ENCODE measurements around the gene POLR1D.

POLR1D gene

DNA sequence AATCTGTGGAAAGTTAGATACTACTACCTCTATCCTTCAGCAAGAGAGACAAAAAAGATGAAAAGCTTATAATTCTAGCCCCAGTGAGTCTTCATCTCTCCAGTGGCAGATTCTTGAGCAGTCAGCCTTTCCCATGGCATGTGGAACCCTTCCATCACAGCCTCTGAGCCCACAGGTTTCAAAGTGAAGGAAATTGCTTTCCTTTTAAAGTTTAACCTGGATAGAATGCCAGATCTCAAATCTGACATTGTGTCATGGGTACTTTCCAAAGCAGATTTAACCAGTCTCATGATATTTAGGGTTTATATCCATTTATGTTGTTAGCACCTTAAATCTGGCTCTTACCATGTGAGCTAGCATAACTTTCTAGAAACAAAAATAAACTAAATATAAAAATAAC, 39.3 kb downstream of the POLR1D start:
- no peaks in the 10 kb centered on the region for H3K9me3 ChIP-seq (ENCODE audit: control insufficient read depth, insufficient read depth, low read length)
- no peaks in the 10 kb centered on the region for H3K4me1 ChIP-seq (ENCODE audit: insufficient read depth, low read length)
- no peaks in the 10 kb centered on the region for H3K36me3 ChIP-seq (ENCODE audit: insufficient read depth, low read length)
- H3K9ac ChIP-seq (ENCODE audit: low read depth, low read length) = no peak overlapping the region

DNA sequence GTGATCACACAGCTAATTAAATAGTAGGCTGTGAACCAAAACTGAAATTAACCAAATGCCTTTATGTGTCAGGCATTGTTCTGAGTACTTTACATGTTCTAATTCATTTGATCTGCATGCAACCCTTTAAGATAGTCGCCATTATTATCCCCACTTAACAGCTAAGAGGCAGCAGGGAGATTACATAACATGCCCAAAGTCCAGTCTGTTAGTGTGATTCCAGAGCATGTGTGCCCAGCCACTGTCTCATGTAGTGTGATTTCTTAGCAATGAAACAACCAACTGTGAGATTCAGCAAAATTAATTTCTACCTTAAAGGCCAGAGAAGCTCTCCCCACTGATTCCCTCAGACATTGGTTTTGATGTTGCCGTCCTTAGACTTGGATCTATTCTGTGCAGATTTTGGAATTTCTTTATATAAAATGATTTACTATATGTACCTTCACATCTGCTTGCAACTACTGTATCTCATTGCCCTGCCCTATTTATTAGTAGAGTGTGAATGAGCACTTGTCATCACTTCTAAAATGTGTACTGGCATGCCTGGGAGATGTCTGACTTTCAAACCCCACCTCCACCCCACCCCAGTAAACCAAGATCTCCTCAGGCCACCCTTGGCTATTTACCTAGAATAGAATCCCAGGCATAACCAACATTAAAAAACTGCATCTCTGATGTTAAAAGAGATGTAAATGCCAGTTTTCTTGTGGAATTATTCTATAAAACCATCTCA, 41.2 kb downstream of the POLR1D start:
- no peak overlapping the region for H3K9ac ChIP-seq (ENCODE audit: low read depth, low read length)
- H3K36me3 ChIP-seq (ENCODE audit: insufficient read depth, low read length) = no peaks in the 10 kb centered on the region; the same call in 1 of the 2 replicates
- H3K9me3 ChIP-seq (ENCODE audit: control insufficient read depth, insufficient read depth, low read length) = no peaks in the 10 kb centered on the region
- H3K4me1 ChIP-seq (ENCODE audit: insufficient read depth, low read length) = no peaks in the 10 kb centered on the region

DNA sequence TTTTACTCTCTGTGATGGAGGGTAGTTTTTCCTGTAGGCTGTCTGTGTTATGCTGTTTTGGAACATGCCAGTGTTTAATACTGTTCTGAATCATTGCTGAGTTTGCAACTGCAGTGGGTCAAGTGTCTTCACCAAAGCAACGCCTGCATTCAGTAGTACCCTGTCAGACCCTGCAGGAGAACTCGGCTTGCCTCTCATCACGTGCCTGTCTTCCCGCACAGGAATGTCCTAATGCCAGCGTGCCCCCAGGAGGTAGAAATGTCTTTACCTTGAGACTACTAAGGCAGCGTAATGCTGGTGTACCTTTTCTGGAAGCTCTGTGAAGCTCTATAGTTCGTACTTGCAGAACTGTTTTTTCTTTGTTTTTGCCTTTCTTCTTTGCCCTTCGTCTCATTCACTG, 42.3 kb downstream of the POLR1D start:
- H3K36me3 ChIP-seq (ENCODE audit: insufficient read depth, low read length) = no peaks in the 10 kb centered on the region; the same call in 1 of the 2 replicates
- no peaks in the 10 kb centered on the region for H3K9me3 ChIP-seq (ENCODE audit: control insufficient read depth, insufficient read depth, low read length)
- H3K9ac ChIP-seq (ENCODE audit: low read depth, low read length) = no peak overlapping the region
- no peaks in the 10 kb centered on the region for H3K4me1 ChIP-seq (ENCODE audit: insufficient read depth, low read length)

DNA sequence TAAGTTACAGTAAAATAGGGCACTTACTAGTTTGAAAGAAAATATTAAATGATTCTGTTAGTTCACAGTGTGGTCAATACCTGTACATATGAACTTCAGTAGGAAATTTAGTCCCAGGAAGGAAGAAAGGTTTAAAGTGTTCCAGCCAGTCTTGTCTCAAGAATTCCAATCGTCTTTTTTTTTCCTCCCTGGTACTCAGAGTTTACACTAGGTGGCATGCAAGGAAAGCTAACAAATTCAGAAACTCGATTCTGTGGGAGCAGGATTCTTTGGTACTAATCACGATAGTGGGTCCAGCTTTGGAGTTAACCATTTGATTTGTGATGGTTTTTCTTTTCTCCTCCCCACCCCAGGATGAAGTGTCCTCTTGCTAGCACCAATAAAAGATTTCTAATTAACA, 43.6 kb downstream of the POLR1D start:
- Histone ChIP-seq H3K4me1 (ENCODE audit: insufficient read depth, low read length) (no peaks in the 10 kb centered on the region), H3K36me3 (ENCODE audit: insufficient read depth, low read length) (no peaks in the 10 kb centered on the region; the same call in 1 of the 2 replicates), H3K9me3 (ENCODE audit: control insufficient read depth, insufficient read depth, low read length) (no peaks in the 10 kb centered on the region), H3K9ac (ENCODE audit: low read depth, low read length) (no peak overlapping the region)

DNA sequence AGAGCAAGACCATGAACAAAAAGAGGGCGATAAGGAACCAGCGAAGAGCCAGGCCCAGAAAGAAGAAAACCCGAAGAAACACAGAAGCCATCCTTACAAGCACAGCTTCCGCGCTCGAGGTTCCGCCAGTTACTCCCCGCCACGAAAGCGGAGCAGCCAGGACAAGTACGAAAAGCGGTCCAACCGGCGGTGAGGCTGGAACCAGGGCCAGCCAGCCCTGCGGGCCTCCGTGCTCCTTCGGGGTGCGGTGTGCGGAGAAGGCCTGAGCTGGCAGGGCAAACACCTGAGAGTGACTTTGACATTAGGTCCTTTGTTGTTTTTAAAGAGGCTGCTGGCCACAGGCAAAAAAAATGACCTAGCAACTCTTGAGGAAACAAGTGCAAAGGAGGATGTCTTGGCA, 44.1 kb downstream of the POLR1D start:
- Histone ChIP-seq H3K36me3 (ENCODE audit: insufficient read depth, low read length) (no peaks in the 10 kb centered on the region; the same call in 1 of the 2 replicates), H3K9me3 (ENCODE audit: control insufficient read depth, insufficient read depth, low read length) (no peaks in the 10 kb centered on the region), H3K4me1 (ENCODE audit: insufficient read depth, low read length) (no peaks in the 10 kb centered on the region), H3K9ac (ENCODE audit: low read depth, low read length) (no peak overlapping the region)

DNA sequence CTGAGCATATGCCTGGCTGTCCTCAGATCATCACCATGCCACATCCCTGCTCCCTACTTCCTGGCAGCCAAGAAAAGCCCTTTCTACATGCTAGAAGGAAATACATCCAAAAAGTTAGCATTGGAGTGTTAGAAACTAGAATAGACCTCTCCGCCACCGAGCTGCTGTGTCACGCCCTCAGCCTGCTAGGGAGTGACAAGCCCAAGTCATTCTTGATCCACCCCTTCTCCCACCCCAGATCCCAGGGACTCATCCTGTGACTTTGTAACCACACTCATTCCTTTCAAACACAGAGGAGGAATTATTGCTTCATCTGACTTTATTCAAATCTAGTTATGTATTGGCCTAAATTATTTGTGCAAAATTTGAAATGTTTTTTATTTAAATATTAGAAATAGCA, 45.3 kb downstream of the POLR1D start:
- no peaks in the 10 kb centered on the region; the same call in 1 of the 2 replicates for H3K36me3 ChIP-seq (ENCODE audit: insufficient read depth, low read length)

DNA sequence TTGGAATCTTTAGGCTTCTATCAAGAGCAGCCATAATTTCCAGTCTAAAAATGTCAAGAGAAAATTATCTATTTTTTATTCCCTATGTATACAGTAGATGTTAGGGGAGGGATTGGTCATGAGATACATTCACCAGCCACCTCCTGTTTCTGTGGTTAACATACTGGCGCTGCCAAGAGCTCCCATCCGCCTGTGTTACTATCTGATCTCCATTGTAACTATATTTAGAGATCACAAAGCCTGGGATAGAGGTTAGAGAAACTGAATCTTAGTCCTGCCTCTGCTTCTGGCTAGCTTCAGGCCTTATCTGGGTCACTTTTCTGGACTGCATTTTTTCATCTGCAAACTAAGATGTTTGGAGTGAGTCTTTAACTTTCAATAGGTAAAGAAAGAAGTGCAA, 46.3 kb downstream of the POLR1D start:
- Histone ChIP-seq H3K9ac (ENCODE audit: low read depth, low read length) (no peak overlapping the region), H3K9me3 (ENCODE audit: control insufficient read depth, insufficient read depth, low read length) (no peaks in the 10 kb centered on the region), H3K4me1 (ENCODE audit: insufficient read depth, low read length) (no peaks in the 10 kb centered on the region), H3K36me3 (ENCODE audit: insufficient read depth, low read length) (no peaks in the 10 kb centered on the region; the same call in 1 of the 2 replicates)

More for the DNA sequence above, 45.3 kb downstream of the POLR1D start:
- Histone ChIP-seq H3K9ac (ENCODE audit: low read depth, low read length) (no peak overlapping the region), H3K4me1 (ENCODE audit: insufficient read depth, low read length) (no peaks in the 10 kb centered on the region), H3K9me3 (ENCODE audit: control insufficient read depth, insufficient read depth, low read length) (no peaks in the 10 kb centered on the region)

DNA sequence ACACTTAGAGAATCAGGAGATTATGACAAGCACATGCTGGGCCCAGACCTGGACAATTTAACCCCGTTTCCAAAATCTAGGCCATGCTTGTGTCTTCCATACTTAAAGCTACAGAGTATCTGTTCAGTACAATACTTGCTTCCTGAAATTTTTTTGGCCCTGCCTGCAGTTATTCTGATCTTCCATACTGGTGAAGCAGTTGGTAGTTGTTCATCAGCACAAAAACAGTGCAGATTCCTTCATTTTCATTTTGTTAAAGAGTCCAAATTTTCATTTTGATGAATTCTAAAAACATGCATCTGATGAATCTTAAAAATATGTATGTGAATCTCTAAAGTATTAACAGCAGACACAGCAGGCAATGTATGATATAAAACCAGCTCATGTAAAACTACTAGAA, 49.2 kb downstream of the POLR1D start:
- H3K9me3 ChIP-seq (ENCODE audit: control insufficient read depth, insufficient read depth, low read length) = no peaks in the 10 kb centered on the region
- no peaks in the 10 kb centered on the region; the same call in 1 of the 2 replicates for H3K36me3 ChIP-seq (ENCODE audit: insufficient read depth, low read length)
- H3K4me1 ChIP-seq (ENCODE audit: insufficient read depth, low read length) = no peaks in the 10 kb centered on the region
- no peak overlapping the region for H3K9ac ChIP-seq (ENCODE audit: low read depth, low read length)

DNA sequence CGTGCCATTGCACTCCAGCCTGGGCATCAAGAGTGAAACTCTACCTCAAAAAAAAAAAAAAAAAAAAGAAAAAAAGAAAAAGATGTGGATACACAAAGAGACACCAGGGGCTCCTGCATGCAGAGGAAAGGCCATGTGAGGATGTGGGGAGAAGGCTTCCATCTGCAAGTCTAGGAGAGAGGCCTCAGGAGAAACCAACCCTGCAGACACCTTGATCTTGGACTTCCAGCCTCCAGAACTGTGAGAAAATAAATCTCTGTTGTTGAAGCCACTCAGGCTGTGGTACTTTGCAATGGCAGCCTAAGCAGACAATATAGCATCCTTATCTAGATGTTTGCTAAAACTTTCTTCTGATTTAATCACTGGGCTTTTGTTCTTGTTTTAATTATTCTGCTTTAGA, 50.3 kb downstream of the POLR1D start:
- Histone ChIP-seq H3K9ac (ENCODE audit: low read depth, low read length) (no peak overlapping the region), H3K36me3 (ENCODE audit: insufficient read depth, low read length) (no peaks in the 10 kb centered on the region), H3K9me3 (ENCODE audit: control insufficient read depth, insufficient read depth, low read length) (no peaks in the 10 kb centered on the region), H3K4me1 (ENCODE audit: insufficient read depth, low read length) (no peaks in the 10 kb centered on the region)
